A549 (cell line): ENCODE results near the gene CD200R1. TPM values are rescaled to one million over a fixed set of nuclear protein-coding genes. Genes with fewer than 3 reads are reported as not detected.

ENCODE experiments used
- ATAC-seq, 2 experiments: fragments of 200-7000 bp in 1 of 2; fragments of >200 bp in 1 of 2; cut with Nextera tagmentation in 1 of 2; cut with Tn5 transposase in 1 of 2; 3 replicates each; pipeline versions ENCODE4 v1.8.0 to v1.9.1; 2018 to 2020; ENCODE audit warnings: mild to moderate bottlenecking in 1 of 2, moderate library complexity in 1 of 2
- CTCF ChIA-PET: fragments of 300-600 bp; sonication (Branson Sonifier 250); formaldehyde crosslinking; extraction: SDS; loops from one replicate; lab custom pipeline; 2021; ENCODE audit warnings: antibody characterized with exemption, inconsistent platforms; lab: Yijun Ruan, JAX
- POLR2A ChIA-PET: fragments of 350-600 bp; formaldehyde crosslinking; extraction: SDS; loops from one replicate; lab custom pipeline; 2021; ENCODE audit warnings: antibody characterized with exemption, inconsistent platforms; lab: Yijun Ruan, JAX
- DNase-seq, 2 experiments: peaks; one replicate each; pipeline versions ENCODE4 v3.0.0 to v3.0.0-alpha.2; 2011 to 2016; ENCODE audit warnings: low read depth in 1 of 2, low spot score in 1 of 2
- FAIRE-seq: peaks from 2 replicates; lab custom pipeline; 2011; peaks lifted over from hg19 to GRCh38; lab: Jason Lieb, UNC
- H3K27ac ChIP-seq, 2 experiments: fragments of >200 bp; sonication (Bioruptor Twin); formaldehyde crosslinking; 3 replicates each; pipeline ENCODE4 v1.5.1; 2016 to 2017
- H3K4me1 ChIP-seq: fragments of >200 bp; sonication (Bioruptor Twin); formaldehyde crosslinking; 3 replicates; pipeline ENCODE4 v1.6.1; 2016
- H3K4me2 ChIP-seq: fragments of >200 bp; sonication (Bioruptor Twin); formaldehyde crosslinking; 3 replicates; pipeline ENCODE4 v1.6.1; 2016
- H3K4me3 ChIP-seq: fragments of >200 bp; sonication (Bioruptor Twin); formaldehyde crosslinking; 3 replicates; pipeline ENCODE4 v1.5.1; 2016
- H3K9me3 ChIP-seq: fragments of >200 bp; sonication (Bioruptor Twin); formaldehyde crosslinking; 3 replicates; pipeline ENCODE4 v1.6.1; 2016
- ATOH8 ChIP-seq: fragments of 250-450 bp; sonication (Bioruptor Pico); IDR thresholded peaks from 2 replicates; pipeline ENCODE4 v1.5.0; 2020; ENCODE audit warnings: low read depth, mild to moderate bottlenecking, moderate library complexity
- BHLHE40 ChIP-seq: IDR thresholded peaks from 2 replicates; pipeline ENCODE4 v1.6.1; 2012; ENCODE audit warnings: low read depth, low read length, inconsistent platforms
- CBX2 ChIP-seq: fragments of 200-600 bp; sonication (generic); IDR thresholded peaks from 2 replicates; pipeline ENCODE4 v1.6.1; 2016; ENCODE audit warnings: low read depth, mild to moderate bottlenecking, borderline replicate concordance
- CBX8 ChIP-seq: fragments of 200-600 bp; sonication (generic); IDR thresholded peaks from 2 replicates; pipeline ENCODE4 v1.6.1; 2016
- EHF ChIP-seq: fragments of 250-450 bp; sonication (Bioruptor Pico); IDR thresholded peaks from 2 replicates; pipeline ENCODE4 v1.5.0; 2020; ENCODE audit warnings: mild to moderate bottlenecking
- ELK1 ChIP-seq: fragments of 150-350 bp; IDR thresholded peaks from 2 replicates; pipeline ENCODE4 v1.6.1; 2014; ENCODE audit warnings: low read depth, mild to moderate bottlenecking, low read length
- FOXS1 ChIP-seq: fragments of 250-450 bp; sonication (Bioruptor Pico); IDR thresholded peaks from 2 replicates; pipeline ENCODE4 v1.5.0; 2020; ENCODE audit warnings: mild to moderate bottlenecking, moderate library complexity
- HDAC2 ChIP-seq: fragments of 200-600 bp; sonication (generic); IDR thresholded peaks from 2 replicates; pipeline ENCODE4 v1.6.1; 2016
- HES2 ChIP-seq: fragments of >200 bp; sonication (Bioruptor Twin); formaldehyde crosslinking; IDR thresholded peaks from 2 replicates; pipeline ENCODE4 v1.6.1; 2016
- HEYL ChIP-seq: fragments of 250-450 bp; sonication (Bioruptor Pico); IDR thresholded peaks from 2 replicates; pipeline ENCODE4 v1.8.0; 2021; ENCODE audit warnings: mild to moderate bottlenecking, moderate library complexity
- HMGXB4 ChIP-seq: fragments of 250-450 bp; sonication (Bioruptor Pico); IDR thresholded peaks from 2 replicates; pipeline ENCODE4 v1.5.0; 2021; ENCODE audit warnings: mild to moderate bottlenecking, moderate library complexity, borderline replicate concordance
- HOXA7 ChIP-seq: fragments of 250-450 bp; sonication (Bioruptor Pico); IDR thresholded peaks from 2 replicates; pipeline ENCODE4 v1.5.0; 2020; ENCODE audit warnings: mild to moderate bottlenecking, moderate library complexity
- JUNB ChIP-seq: fragments of >200 bp; sonication (Bioruptor Twin); formaldehyde crosslinking; IDR thresholded peaks from 2 replicates; pipeline ENCODE4 v1.6.1; 2016
- MAFK ChIP-seq: fragments of 450-650 bp; IDR thresholded peaks from 2 replicates; pipeline ENCODE4 v1.6.1; 2014; ENCODE audit not compliant: partially characterized antibody
- POLR2AphosphoS2 ChIP-seq: conservative IDR thresholded peaks from 2 replicates; pipeline ENCODE4 v1.6.1; 2012; ENCODE audit warnings: low read length, improper control_type of control experiment, inconsistent platforms
- RAD21 ChIP-seq, 2 experiments: fragments of >200 bp in 1 of 2; sonication (Bioruptor Twin) in 1 of 2; formaldehyde crosslinking in 1 of 2; IDR thresholded peaks in 1 of 2; conservative IDR thresholded peaks in 1 of 2; 2 replicates in 1 of 2; 3 replicates in 1 of 2; pipeline ENCODE4 v1.6.1; 2012 to 2018; ENCODE audit warnings: inconsistent platforms in 1 of 2
- REST ChIP-seq: fragments of 200-600 bp; sonication (generic); IDR thresholded peaks from 2 replicates; pipeline ENCODE4 v1.6.1; 2016; ENCODE audit warnings: antibody characterized with exemption, mild to moderate bottlenecking, moderate library complexity
- SREBF2 ChIP-seq: fragments of 450-650 bp; IDR thresholded peaks from 2 replicates; pipeline ENCODE4 v1.6.1; 2014; ENCODE audit warnings: mild to moderate bottlenecking, moderate library complexity
- USF2 ChIP-seq: fragments of 450-650 bp; IDR thresholded peaks from 2 replicates; pipeline ENCODE4 v1.6.1; 2014; ENCODE audit warnings: antibody characterized with exemption
- WGBS: methylation state at CpG from one replicate; pipeline ENCODE4 v1.1.6; 2017; ENCODE audit errors: missing lambda C conversion rate; 5-methylcytosine and 5-hydroxymethylcytosine counted together
- polyA plus RNA-seq, 4 experiments: library from polyadenylated mRNA; depleted of rRNA in 3 of 4; stranded (reverse); fragments of >200 nt; fragmentation: RNase III in 1 of 4; extraction: RNeasy Plus Mini Kit Qiagen cat#74134 plus additional on column Dnase treatment in 1 of 4; gene quantifications; 2 replicates in 3 of 4; 3 replicates in 1 of 4; pipeline ENCODE4 v1.2.3, GENCODE V29; 2011 to 2017

Gene CD200R1
- polyA plus RNA-seq, 2 of the 4 experiments (the other 2 are of a cell fraction) = 0.08 to 0.12 TPM

- 57% methylated on average over 2 of the region's 2 CpGs for WGBS
- Histone ChIP-seq H3K4me2 (no peak overlapping the region), H3K4me1 (peaks cover 4% of the 10 kb centered on the region; the same call in 1 of the 3 replicates), H3K4me3 (no peak overlapping the region), H3K9me3 (0 out of 3 replicates have a peak, but pooled peaks cover 11% of the 10 kb centered on the region), H3K27ac (no peak overlapping the region)
- FAIRE-seq (no peak), ATAC-seq (no peak), DNase-seq (no peak)
- ChIA-PET CTCF (interaction anchor here (1.0 to 4.8 kb wide), 4 partner anchors 12 to 69 kb away, joined by 3 to 27 read pairs (median 4); no protein-coding TSS in a partner anchor), POLR2A (no interaction called here)
- no peak for TF ChIP-seq REST
- TF ChIP-seq HEYL (CRISPR knock-in tag) = no peak
- no peak for TF ChIP-seq MAFK
- no peak for TF ChIP-seq HOXA7 (CRISPR knock-in tag)
- no peak for TF ChIP-seq HES2
Observed at GRCh38 chr3:112966633-112967032, 8.3 kb downstream of the CD200R1 start.

- H3K4me1 ChIP-seq = no peaks in the 10 kb centered on the region
- ATAC-seq = no peak
- WGBS = 78% methylated on average over 6 of the region's 6 CpGs
- POLR2A ChIA-PET = no interaction called here
- H3K4me2 ChIP-seq = no peak overlapping the region
- TF ChIP-seq SREBF2 = no peak
- TF ChIP-seq CBX2 = no peak
- no peak for TF ChIP-seq BHLHE40
- no peak for TF ChIP-seq HMGXB4
- no peak for TF ChIP-seq HDAC2
- no peak for TF ChIP-seq REST
- TF ChIP-seq FOXS1 = no peak
- TF ChIP-seq EHF = no peak
- TF ChIP-seq RAD21 (conservative IDR thresholded peaks at IDR 0.05 in 1 of 2, IDR thresholded peaks at IDR 0.05 in 1 of 2) = no peak
- TF ChIP-seq CBX8 = no peak
- no peak for TF ChIP-seq MAFK
- no peak for TF ChIP-seq JUNB
- no peak for TF ChIP-seq ATOH8 (CRISPR knock-in tag)
- TF ChIP-seq USF2 = no peak
- no peak for TF ChIP-seq POLR2AphosphoS2
- no peak for TF ChIP-seq ELK1
- TF ChIP-seq, all 56 proteins: peak for 0
- Histone ChIP-seq H3K27ac (no peak overlapping the region), H3K9me3 (0 out of 3 replicates have a peak, but pooled peaks cover 11% of the 10 kb centered on the region), H3K4me3 (no peak overlapping the region)
- DNase-seq = no peak
- no peak for FAIRE-seq
- CTCF ChIA-PET = interaction anchor here (1.0 to 4.8 kb wide), 3 partner anchors 9 to 48 kb away, joined by 3 to 27 read pairs (median 6); partner anchors contain the start of gene CD200R1
Observed at GRCh38 chr3:112965656-112966055, 9.2 kb downstream of the CD200R1 start.
